Globus pallidus (tissue), 1 donor: ENCODE measurements around the gene HOXA10.

Source experiments
- DNase-seq: peaks from one replicate; pipeline ENCODE4 v3.0.0-alpha.2; 2015; ENCODE audit warnings: low spot score

The HOXA10 gene

GRCh38 chr7:27203365-27203953, 29.3 kb upstream of the HOXA10 start:
- DNase-seq, result no peak

DNA sequence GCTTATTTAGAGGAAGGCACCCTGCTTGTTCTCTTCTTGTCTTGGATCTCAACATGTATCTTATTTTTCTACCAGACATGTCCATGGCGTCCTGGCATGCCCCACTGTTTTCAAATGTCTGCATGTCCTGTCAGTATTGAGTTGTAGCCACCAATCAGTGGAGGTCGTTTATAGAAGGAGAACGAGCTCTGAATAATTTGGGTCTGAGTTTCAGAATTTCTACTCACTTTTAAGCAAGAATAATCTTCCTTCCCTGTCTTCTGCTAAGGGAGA, 28.7 kb upstream of the HOXA10 start:
- no peak for DNase-seq

DNA sequence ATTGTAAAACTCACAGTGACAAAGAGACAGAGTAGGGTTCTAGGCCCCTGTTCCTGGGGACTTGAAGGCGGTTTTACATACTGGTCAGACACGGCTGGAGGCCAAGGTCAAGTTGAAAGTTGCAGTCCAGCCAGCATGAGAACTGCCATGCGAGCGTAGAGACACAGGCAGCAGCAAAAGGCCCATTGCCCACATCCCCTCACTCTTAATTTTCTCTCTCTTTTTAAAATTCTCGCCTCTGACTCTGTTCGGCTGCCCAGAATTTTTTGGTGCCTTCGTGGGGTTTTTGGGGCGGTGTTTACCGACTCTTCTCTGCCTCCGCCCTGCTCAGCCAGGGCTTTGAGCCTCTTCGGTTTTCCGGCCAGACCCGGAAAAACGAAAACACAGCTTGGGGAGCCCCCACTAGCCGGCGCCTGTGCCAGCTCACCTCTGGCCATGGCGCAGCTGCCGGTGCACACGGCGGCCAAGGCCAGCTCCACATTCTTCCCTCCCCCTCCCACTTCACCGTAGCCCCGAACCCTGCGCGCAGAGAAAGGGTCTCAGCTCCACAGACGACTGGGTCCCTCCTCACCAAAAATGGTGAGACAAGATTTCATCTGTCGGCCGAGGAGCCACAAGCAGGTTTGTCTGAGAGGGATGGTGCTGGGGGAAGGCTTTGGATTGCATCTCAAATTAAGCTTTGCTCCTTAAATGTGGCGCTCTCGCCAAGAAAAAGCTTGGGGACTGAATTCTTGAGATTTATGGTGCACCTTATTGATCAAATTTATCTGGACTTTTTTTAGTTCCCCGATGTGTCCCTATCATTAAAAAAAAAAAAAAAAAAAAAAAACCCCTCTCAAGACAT, 28.1 kb upstream of the HOXA10 start:
- no peak for DNase-seq

DNA sequence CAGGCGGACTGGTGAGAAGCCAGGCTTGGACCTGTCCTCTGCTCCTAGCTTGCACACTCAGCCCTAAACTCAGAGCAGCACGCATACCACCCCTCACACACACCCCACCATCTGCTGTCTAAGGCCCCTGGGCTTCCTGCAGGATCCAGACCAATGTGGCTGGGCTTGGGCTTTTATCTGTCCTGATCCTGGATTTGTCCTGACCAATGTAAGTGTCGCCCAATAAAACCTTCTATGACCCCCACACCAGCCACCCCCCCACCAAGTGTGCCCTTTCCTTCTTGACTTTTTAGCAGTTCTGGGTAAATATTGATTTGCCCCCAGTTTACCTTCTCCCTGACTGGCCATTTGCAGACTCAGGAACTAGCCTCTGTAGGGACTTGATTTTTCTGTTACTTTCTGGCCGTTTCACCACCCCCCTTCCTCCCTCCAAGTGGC, 27.5 kb upstream of the HOXA10 start:
- DNase-seq, result no peak

GRCh38 chr7:27200761-27201579, 26.9 kb upstream of the HOXA10 start:
- peak; percentile 33 for DNase-seq

GRCh38 chr7:27199849-27200760, 26.0 kb upstream of the HOXA10 start, which contains the start of gene HOXA13:
TSS of gene HOXA13 (minus strand) at chr7:27200091. CDS start at chr7:27200077, 14 bp downstream.
- DNase-seq, result no peak

DNA sequence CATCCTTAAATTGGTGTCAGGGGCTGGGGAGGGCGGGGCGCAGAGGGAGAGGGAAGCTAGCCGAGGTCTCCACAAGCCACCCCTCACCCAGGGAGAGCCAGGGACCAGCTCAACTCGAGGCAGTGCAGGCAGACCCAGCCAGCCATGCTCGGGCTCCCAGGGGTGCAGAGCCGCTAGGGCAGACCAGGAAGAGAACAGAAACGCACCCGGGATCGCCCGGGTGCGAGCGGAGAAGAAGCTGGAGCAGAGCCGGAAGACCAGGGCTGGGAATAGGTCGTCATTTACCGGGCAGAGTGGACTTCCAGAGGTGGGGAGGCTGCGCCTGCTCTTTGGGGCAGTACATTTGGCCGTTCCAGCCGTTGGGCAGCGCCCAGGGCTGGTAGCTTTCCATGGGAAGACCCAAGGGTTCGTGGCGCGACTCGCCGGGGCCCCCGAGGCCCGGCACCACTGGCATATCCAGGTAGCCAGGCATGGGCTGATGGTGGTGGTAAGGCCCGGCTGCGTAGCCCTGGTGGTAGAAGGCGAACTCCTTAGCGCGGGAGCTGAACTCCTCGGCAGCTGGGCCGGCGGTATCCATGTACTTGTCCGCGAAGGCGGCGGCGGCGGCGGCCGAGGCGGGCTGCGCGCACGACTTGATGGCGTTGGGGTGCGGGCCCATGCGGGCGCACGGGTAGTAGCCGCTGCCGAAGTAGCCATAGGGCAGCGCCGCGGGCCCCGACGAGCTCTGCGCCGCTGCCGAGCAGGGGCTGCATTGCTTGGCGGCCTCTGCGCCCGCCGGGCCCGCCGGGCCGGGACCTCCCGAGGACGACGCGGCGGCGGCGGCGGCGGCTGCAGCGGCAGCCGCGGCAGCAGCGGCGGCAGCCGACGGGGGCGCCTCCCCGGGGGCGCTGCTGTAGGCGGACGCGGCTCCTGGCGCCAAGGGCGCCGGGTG, 25.0 kb upstream of the HOXA10 start:
- no peak for DNase-seq

GRCh38 chr7:27198138-27198841, 24.2 kb upstream of the HOXA10 start:
- DNase-seq, result no peak

DNA sequence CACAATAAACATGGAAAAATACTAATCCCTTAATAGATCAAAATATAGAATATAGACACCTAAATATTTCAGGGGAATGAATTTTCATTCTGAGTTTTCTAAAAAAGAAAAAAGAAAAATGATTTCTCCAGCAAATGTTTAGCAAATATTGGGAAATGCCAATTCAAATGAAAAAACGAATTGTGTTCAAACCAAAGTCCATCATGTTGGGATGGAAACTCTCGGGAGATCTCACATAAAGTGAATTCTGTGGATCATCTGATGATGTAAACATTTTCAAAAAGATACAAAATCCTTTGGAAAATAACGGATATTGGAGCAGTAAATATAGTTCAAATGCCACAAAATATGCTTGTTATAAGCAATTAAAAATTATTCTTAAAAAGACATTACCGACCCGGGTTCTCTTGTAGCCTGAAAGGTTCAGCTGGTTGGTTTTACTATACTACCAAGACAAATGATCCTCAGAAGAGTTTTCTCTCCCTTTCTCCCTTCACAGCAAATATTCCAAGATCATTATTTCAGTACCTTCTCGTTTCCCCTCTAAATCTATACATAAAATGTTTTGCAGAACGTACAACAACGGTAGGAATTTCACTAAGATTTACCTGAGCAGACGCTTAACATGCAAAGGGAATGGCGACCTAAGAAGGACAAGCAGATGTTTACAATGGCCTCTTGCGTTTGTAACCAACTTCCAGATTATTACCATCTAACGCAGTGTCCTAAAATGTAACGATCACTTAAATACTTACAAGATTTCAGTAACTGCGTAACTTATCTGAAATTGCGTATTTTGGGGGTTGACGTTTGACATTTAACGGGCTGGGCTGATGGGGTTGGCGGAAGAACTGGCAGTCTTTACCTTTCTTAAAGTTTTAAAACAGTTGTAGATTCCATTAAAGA, 23.3 kb upstream of the HOXA10 start:
- DNase-seq, result no peak

DNA sequence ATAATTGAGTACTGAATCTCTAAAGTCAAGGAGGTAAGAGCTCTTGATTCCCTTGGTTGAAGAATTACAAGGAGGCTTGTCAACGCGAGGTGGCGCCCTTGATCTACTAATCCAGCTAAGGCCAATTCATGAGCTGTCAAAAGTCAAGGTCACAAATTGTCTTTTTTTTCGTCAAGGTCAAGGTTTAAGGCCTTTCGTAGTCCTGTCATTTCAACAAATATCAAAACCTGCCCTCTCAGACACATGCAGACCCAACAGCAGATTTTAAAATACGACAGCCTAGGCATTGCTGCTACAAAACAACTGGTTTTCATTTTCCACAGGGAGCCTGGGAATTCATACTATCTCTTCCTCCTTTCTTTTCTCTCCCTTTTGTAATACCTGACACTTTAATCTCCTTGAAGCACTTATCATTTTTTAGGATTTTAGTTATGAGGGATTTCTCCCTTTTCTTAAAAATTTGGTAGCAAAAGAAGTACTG, 22.2 kb upstream of the HOXA10 start:
- peak; percentile 82 for DNase-seq

DNA sequence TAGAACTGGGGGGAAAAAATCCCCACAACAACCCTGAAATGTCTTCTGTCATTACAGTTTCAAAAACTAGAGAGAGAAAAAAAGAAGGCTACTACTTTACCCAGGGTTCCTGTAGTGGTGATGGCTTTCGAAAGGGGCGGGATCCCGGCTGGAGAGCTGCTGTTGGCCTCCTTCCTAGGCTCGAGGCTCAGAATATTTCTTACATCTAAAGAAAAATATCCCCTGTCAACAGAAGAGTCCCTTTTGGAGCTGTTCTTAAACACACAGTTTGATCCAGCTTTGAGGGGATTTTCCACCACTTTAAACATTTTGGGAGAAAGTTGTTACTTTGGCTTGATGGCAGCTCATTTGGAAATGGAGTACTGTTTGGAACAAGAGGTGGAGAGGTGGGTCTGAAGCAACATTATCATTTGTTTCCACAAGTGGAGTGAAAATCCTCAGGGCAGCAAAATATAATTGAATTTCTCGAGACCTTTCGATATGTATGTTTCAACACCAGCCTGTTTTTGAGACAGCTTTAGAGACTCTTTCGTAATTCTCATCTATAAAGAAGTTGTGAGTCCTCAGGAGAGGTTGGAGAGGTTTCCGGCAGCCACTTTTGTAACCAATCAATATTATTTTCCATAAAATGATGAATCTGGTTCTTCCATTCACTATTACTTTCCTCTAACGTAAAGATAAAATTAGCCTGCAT, 20.7 kb upstream of the HOXA10 start:
- no peak for DNase-seq

- no peak for DNase-seq
These were observed 19.9 kb upstream of the HOXA10 start for GRCh38 chr7:27194002-27194352.

DNA sequence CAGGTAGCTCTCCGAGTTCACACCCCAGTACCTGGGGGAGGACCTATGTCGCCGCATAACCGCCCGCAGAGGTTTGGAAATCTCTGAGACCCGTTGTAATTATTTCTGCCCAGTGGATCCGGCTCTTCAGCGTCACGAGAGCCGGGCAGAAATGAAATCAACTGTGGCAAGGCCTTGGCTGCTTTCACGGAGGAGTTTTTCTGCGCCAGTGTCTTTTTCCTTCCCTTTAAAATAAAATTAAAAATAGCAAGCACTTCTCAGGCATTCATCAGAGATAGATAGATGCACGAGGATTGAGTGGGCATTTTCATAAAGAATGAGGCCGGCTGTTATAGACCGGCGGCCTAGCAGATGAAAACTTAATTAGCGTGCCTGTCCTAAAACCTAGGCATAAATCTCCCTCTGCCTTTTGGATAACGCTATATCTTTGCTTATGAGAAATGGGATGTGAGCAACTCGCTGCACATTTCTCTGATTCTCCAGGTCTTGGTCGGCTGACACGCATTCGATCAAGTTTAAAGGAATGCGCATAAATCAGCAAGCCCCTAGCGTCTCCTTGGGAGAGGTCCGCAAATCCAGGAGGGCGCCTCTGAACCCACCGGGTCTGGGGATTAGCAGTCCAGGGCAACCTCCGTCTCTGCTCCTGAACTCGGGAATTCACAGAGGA, 19.3 kb upstream of the HOXA10 start:
- no peak for DNase-seq

DNA sequence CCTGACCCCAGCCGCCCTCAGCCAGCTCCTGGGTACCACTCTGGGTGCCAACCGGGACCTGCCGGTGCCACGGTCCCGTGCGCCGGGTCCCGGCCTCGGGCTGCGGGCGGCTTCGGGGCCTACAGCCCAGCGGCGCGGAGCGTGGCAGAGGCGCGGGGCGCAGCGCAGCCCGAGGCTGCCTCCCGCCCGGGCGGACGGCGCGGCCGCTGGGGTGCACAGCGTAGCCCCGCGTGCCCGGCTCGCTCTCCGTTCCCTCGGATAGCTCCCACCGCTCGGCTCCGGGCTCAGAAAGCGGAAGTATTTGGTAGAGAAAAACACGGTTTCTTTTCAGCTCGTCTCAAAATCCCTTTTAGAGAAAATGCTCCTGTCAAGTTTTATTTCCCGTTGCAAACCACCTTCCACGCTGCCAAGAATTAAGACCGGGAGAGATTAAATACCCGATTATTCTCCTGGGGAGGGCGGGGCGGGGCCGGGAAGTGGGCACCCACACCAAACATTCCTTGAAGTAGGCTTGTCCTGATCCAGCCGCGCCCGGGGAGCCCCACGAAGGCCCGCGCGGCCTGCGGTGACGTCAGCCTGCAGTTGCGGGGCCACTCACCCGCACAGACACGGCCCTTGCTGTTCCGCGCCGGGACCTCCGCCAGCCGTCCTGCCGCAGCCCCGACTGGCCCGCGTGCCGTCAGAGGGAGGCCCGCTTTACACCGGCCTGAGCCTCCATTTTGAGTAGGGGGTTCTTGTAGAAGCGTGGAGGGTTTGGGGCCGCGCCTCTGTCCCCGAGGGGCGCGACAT, 18.6 kb upstream of the HOXA10 start:
- DNase-seq, result no peak

DNA sequence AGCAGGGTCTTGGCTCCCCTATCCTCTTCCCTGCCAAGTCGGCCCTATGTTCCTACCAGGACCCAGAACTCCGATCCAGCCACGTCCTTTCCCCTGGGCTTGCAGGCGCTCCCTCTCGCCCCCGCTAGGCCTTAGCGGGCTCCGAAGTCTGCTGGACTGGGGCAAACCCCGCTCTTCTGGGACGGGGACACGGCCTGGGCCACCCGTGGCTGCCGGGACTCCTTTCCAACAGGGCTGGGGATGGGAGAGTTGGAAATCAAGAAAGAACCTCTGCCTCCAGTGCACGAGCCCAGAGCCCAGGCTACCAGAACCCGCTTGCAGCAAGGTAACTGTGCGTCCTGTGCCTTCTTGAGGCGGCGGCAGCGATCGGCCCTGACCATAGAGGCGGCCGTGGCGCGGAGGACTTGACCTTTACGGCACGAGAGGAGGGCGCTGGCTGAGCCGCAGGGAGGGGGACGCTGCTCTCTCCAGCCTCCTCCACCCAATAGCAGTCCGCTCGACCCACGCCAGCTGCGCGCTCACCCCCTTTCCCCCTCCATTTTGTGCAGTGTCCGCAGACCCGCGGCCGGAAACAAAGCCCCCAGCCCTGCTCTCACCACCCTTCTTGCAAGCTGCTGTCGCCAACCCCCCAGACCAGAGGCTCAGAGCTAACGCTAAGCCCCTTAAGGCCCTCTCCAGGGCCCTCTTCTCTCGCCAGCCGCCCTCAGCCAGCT, 17.9 kb upstream of the HOXA10 start:
- no peak for DNase-seq

DNA sequence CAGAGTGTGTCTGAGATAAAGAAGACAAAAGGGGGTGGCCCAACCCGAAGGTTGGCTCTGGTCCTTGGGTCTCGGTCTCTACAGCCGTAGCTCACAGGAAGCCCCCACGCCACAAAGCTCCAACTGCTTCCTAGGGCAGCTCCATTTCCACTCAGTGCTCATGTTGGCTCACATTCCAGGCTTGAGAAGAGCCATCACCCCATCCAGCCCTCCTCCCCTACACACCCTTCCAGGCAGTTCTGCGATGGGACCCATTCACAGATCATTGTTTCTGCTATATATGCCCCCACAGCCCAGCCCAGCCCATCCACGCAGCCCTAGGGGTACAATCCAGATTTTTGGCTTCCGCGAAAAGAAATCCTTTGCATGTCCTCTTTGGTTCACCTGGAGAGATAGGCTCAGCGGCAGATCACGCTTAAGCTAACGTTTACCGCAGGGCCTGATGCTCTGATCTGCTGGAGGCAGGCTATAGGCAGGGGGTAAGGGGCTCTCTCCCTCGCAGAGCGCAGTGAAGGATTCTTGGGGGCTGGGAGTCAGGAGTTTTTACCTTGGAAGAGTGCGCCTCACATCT, 17.1 kb upstream of the HOXA10 start:
- DNase-seq, result no peak
